Sigmoid colon (tissue), 7 donors: ENCODE results near the gene PSMB5. TPM values are rescaled to one million over a fixed set of nuclear protein-coding genes. Genes with fewer than 3 reads are reported as not detected.

Experiments
- DNase-seq: peaks from one replicate; pipeline ENCODE4 v3.0.0-alpha.2; 2019
- H3K27ac ChIP-seq, 4 donors: fragments of 200-600 bp; sonication (generic); one replicate each; pipeline ENCODE4 v1.5.1; 2016 to 2019; ENCODE audit warnings: mild to moderate bottlenecking in 1 of 4
- H3K27me3 ChIP-seq, 3 donors: fragments of 200-600 bp; sonication (generic); one replicate each; pipeline ENCODE4 v1.5.1; 2019; ENCODE audit warnings: mild to moderate bottlenecking in 1 of 3
- H3K36me3 ChIP-seq, 4 donors: fragments of 200-600 bp; sonication (generic); one replicate each; pipeline ENCODE4 v1.5.1; 2016 to 2019
- H3K4me1 ChIP-seq, 4 donors: fragments of 200-600 bp; sonication (generic); one replicate each; pipeline ENCODE4 v1.5.1; 2017 to 2019
- H3K4me3 ChIP-seq, 4 donors: fragments of 200-600 bp; sonication (generic); one replicate each; pipeline ENCODE4 v1.5.1; 2017 to 2019; ENCODE audit warnings: mild to moderate bottlenecking in 2 of 4, moderate library complexity in 1 of 4
- H3K9me3 ChIP-seq, 4 donors: fragments of 200-600 bp in 3 of 4; sonication (generic) in 3 of 4; one replicate each; pipeline versions ENCODE4 v1.5.1 to v1.6.1; 2013 to 2019
- EP300 ChIP-seq, 4 donors: sonication (generic); formaldehyde crosslinking; IDR thresholded peaks; one replicate each; pipeline ENCODE4 v1.6.1; 2017; ENCODE audit warnings: antibody characterized with exemption in 4 of 4
- POLR2A ChIP-seq, 2 donors: fragments of 450-650 bp; IDR thresholded peaks; one replicate each; pipeline ENCODE4 v1.6.1; 2016; ENCODE audit warnings: antibody characterized with exemption in 2 of 2, mild to moderate bottlenecking in 2 of 2, moderate library complexity in 2 of 2
- POLR2AphosphoS5 ChIP-seq, 4 donors: sonication (generic); formaldehyde crosslinking; IDR thresholded peaks; one replicate each; pipeline ENCODE4 v1.6.1; 2017; ENCODE audit warnings: antibody characterized with exemption in 4 of 4
- WGBS, 2 donors: extraction: QIAGEN DNeasy Blood & Tissue Kit; methylation state at CpG; one replicate each; pipeline ENCODE4 v1.1.7; 2013; 5-methylcytosine and 5-hydroxymethylcytosine counted together
- intact Hi-C: fragments of 100-400 bp; cut with DNase I; formaldehyde crosslinking; loops from one replicate; pipeline ENCODE4 v1.15.1; 2023
- polyA plus RNA-seq, 3 donors: library from polyadenylated mRNA; stranded (reverse); fragments of 200-250 nt; gene quantifications; one replicate each; pipeline ENCODE4 v1.2.3, GENCODE V29; 2013
- total RNA-seq, 4 donors: library from RNA; depleted of rRNA; stranded (reverse); fragments of >200 nt; gene quantifications; one replicate each; pipeline ENCODE4 v1.1.0, GENCODE V29; 2016
- TF ChIP-seq, protein P1 (sequence below), 4 experiments: fragments of 450-650 bp in 3 of 4; fragments of 200-600 bp in 1 of 4; IDR thresholded peaks; one replicate each; pipeline ENCODE4 v1.5.1; 2016 to 2019; ENCODE audit warnings: antibody characterized with exemption in 4 of 4, mild to moderate bottlenecking in 3 of 4, moderate library complexity in 2 of 4
- donor health status: healthy with polysubstance abuse.
- donor health status: Bipolar disorder and iron deficiency.
- donor health status: healthy.

The PSMB5 gene
- 100 to 1,000 TPM; 113 to 179 (median 135) TPM for total RNA-seq
- 100 to 1,000 TPM; 132 to 145 (median 141) TPM for polyA plus RNA-seq

DNA sequence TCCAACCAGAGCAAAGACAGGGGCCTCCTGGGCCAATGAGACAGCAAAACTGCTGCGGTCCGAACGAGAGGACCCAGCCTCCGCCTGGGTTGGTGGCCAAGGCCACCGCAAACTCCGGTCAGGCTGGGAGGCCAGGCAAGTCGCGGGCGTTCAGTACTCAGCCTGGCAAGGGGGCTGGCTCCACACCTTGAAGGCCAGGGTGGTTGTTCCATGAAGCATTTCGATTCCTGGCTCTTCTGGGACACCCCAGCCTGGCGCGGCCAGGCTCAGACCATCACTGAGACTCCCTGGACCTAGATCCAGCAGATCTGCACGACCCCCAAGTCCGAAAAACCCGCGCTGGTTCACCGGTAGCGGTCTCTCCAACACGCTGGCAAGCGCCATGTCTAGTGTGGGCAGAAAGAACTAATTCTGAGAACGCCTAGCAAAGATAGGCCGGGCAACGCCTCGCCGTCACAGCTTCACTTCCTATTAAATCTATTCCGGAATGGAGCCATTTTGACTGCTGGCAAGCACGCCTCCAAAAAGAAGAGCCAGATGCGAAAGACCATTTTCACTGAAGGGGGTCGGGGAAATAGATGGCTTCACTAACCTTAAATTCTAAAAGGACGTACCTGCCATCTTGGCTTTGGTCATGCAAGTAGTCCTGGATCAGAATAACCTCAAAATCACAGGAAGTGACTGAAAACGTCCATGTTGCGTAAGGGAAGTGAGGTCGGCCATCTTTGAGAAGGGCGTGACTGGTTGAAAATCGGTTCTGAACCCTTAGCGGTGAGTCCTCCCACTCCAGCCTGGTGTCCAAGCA is at the start of gene PSMB5:
TSS of gene PSMB5 (minus strand) at position 403 of the 805 bp plus-strand sequence. CDS start at position 384, 19 bp downstream.
- intact Hi-C loops = loop anchor here (1.0 kb wide), 1 partner anchor 28 kb away; no protein-coding TSS in a partner anchor
- peak; percentile 96 for DNase-seq
- Histone ChIP-seq H3K27ac (peak within 1 kb of the TSS; percentile 88 to 97 (median 93)), H3K9me3 (no peaks in the 10 kb centered on the region), H3K36me3 (peaks cover 9 to 36% (median 26%) of the 10 kb centered on the region in 4 donors), H3K4me3 (peak within 1 kb of the TSS; percentile 59 to 94 (median 80)), H3K27me3 (no peaks in the 10 kb centered on the region), H3K4me1 (peaks cover 0 to 14% (median 13%) of the 10 kb centered on the region in 4 donors)
- 0% methylated on average over 36 of the region's 36 CpGs for WGBS, 2 donors
- TF ChIP-seq POLR2AphosphoS5 (IDR thresholded peaks at IDR 0.05) (peak in 3 of 4 donors; percentile 71 to 76 (median 73)), POLR2A (IDR thresholded peaks at IDR 0.05) (peak in 1 of 2 donors; percentile 36), EP300 (IDR thresholded peaks at IDR 0.05) (no peak)
- TF ChIP-seq, protein P1, sequence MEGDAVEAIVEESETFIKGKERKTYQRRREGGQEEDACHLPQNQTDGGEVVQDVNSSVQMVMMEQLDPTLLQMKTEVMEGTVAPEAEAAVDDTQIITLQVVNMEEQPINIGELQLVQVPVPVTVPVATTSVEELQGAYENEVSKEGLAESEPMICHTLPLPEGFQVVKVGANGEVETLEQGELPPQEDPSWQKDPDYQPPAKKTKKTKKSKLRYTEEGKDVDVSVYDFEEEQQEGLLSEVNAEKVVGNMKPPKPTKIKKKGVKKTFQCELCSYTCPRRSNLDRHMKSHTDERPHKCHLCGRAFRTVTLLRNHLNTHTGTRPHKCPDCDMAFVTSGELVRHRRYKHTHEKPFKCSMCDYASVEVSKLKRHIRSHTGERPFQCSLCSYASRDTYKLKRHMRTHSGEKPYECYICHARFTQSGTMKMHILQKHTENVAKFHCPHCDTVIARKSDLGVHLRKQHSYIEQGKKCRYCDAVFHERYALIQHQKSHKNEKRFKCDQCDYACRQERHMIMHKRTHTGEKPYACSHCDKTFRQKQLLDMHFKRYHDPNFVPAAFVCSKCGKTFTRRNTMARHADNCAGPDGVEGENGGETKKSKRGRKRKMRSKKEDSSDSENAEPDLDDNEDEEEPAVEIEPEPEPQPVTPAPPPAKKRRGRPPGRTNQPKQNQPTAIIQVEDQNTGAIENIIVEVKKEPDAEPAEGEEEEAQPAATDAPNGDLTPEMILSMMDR (IDR thresholded peaks at IDR 0.05) = peak in 2 of 4 experiments; percentile 20 to 43

DNA sequence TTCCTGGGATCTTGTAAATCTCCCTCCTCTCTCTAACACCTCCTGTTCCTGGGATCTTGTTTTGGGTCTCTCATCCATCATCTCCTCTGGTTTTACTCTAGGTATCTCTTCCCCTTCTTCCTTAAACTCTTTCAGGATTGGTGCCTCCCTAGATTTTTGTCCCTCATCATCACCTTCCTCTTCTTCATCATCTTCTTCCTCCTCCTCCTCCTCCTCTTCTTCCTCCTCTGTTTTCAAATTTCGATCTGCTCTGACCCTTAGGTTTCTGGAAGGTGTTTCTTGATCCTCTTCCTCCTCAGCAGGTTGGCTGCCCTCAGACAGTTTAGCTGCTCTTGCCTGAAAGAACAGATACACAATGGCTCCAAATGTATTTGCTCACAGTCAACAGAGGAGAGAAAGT is 45.8 kb upstream of the PSMB5 start:
- Histone ChIP-seq H3K4me3 (no peak overlapping the region), H3K36me3 (peaks cover 47 to 100% (median 78%) of the 10 kb centered on the region in 4 donors), H3K9me3 (no peaks in the 10 kb centered on the region), H3K27me3 (no peaks in the 10 kb centered on the region), H3K27ac (peak overlapping the region in 1 of 4 donors; percentile 67), H3K4me1 (peaks cover 0 to 19% (median 4%) of the 10 kb centered on the region in 4 donors)
- no peak for DNase-seq
- no peak for TF ChIP-seq EP300 (IDR thresholded peaks at IDR 0.05)
- TF ChIP-seq, protein P1 (IDR thresholded peaks at IDR 0.05) = no peak
- TF ChIP-seq POLR2A (IDR thresholded peaks at IDR 0.05) = no peak
- no peak for TF ChIP-seq POLR2AphosphoS5 (IDR thresholded peaks at IDR 0.05)
- intact Hi-C loops = no loop called here
- 76 to 81% methylated on average over 1 of the region's 1 CpG for WGBS, 2 donors

DNA sequence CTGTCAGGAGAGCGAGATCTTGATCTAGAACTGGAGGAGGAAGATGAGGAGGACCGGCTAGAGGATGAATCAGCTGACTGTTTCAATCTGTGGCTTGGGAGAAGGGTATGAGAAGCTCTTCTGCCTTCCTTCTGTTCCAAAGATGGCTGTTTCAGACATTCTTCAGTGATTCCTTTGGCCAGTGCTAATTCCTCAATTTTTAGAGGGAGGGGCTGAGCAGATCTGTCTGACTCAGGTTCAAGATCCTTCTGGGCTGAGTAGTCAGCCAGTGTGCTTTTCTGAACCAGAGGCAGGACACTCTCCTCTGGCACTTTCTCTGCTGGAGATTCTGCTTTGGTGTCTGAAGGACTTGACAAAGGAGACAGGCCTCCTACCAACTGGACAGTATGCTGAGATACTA is 45.0 kb upstream of the PSMB5 start:
- TF ChIP-seq POLR2A (IDR thresholded peaks at IDR 0.05) (no peak), POLR2AphosphoS5 (IDR thresholded peaks at IDR 0.05) (no peak)
- Histone ChIP-seq H3K27ac (peak overlapping the region in 2 of 4 donors; percentile 58 to 67), H3K9me3 (no peaks in the 10 kb centered on the region), H3K27me3 (no peaks in the 10 kb centered on the region), H3K4me1 (peaks cover 0 to 19% (median 4%) of the 10 kb centered on the region in 4 donors), H3K36me3 (peaks cover 47 to 100% (median 77%) of the 10 kb centered on the region in 4 donors), H3K4me3 (no peak overlapping the region)
- intact Hi-C loops = no loop called here
- whole genome bisulfite sequencing, 2 donors = 81 to 93% methylated on average over 2 of the region's 2 CpGs
- DNase-seq = no peak

DNA sequence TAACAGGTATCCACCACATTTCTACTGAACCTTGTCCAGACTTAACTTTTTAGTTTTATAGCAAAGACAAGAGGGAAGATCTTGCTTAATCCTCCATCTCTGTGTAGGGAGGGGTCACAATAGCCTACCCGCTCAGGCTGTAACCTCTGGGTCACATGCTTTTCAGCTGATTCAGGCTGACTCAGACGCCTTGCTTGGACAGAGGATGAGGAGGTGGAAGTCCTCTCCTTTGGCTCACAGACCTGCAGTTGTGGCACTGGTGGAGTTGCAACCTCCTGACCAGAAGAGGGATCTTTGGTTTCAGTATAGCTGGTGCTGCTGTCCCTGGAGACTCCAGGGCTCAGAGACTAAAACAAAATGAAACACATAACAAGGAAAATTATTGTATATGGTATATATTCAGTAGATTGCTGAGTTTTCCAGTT is 44.0 kb upstream of the PSMB5 start:
- TF ChIP-seq EP300 (IDR thresholded peaks at IDR 0.05) (no peak), POLR2AphosphoS5 (IDR thresholded peaks at IDR 0.05) (peak in 2 of 4 donors; percentile 14 to 65), POLR2A (IDR thresholded peaks at IDR 0.05) (no peak)
- TF ChIP-seq, protein P1 (IDR thresholded peaks at IDR 0.05) = no peak
- Histone ChIP-seq H3K27me3 (no peaks in the 10 kb centered on the region), H3K27ac (peak overlapping the region; percentile 34 to 67 (median 57)), H3K4me3 (no peak overlapping the region), H3K4me1 (peaks cover 0 to 19% (median 4%) of the 10 kb centered on the region in 4 donors), H3K36me3 (peaks cover 47 to 100% (median 71%) of the 10 kb centered on the region in 4 donors), H3K9me3 (no peaks in the 10 kb centered on the region)
- intact Hi-C loops = no loop called here
- WGBS, 2 donors = 43 to 48% methylated on average over 2 of the region's 2 CpGs
- DNase-seq = peak; percentile 92

DNA sequence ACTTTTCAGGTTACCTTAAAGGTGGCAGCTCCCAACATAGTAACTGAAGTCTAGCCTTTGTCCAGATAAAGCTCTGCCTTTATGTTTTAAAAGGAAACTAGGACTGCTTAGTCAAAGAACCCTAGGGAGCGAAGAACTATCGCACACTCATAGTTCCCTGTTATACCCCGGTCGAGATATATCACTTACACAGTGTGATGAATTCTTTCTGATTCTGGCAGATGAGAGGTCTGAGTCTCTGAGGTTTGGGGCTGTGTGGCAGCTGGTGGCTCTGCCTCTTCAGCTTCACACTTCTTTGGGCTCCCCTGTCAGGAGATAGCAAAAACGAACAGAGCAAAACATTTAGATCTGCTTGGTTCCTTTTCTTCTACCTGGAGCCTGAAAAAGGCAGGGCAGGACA is 43.3 kb upstream of the PSMB5 start:
- intact Hi-C loops = no loop called here
- H3K27me3 ChIP-seq = no peaks in the 10 kb centered on the region
- peaks cover 47 to 100% (median 70%) of the 10 kb centered on the region in 4 donors for H3K36me3 ChIP-seq
- 90% methylated on average over 5 of the region's 5 CpGs for WGBS, 2 donors
- no peak for DNase-seq
- H3K27ac ChIP-seq = peak overlapping the region; percentile 34 to 67 (median 57)
- TF ChIP-seq EP300 (IDR thresholded peaks at IDR 0.05) = no peak
- TF ChIP-seq, protein P1 (IDR thresholded peaks at IDR 0.05) = no peak
- no peak for TF ChIP-seq POLR2AphosphoS5 (IDR thresholded peaks at IDR 0.05)
- no peak for TF ChIP-seq POLR2A (IDR thresholded peaks at IDR 0.05)
- H3K4me1 ChIP-seq = peaks cover 0 to 19% (median 5%) of the 10 kb centered on the region in 4 donors
- H3K9me3 ChIP-seq = no peaks in the 10 kb centered on the region
- no peak overlapping the region for H3K4me3 ChIP-seq
